Stimulated activated CD4-positive, alpha-beta T cell treated with anti-CD3 and anti-CD28 coated beads, Interleukin-15, amount 100 ng/mL, for 1 hour (primary cell): ENCODE measurements around the gene PNPLA3.

Source experiments
- DNase-seq, 2 donors: peaks; one replicate each; pipeline ENCODE4 v3.0.0-alpha.2; 2020; ENCODE audit warnings: low read depth in 1 of 2, low spot score in 1 of 2

PNPLA3 gene

DNA sequence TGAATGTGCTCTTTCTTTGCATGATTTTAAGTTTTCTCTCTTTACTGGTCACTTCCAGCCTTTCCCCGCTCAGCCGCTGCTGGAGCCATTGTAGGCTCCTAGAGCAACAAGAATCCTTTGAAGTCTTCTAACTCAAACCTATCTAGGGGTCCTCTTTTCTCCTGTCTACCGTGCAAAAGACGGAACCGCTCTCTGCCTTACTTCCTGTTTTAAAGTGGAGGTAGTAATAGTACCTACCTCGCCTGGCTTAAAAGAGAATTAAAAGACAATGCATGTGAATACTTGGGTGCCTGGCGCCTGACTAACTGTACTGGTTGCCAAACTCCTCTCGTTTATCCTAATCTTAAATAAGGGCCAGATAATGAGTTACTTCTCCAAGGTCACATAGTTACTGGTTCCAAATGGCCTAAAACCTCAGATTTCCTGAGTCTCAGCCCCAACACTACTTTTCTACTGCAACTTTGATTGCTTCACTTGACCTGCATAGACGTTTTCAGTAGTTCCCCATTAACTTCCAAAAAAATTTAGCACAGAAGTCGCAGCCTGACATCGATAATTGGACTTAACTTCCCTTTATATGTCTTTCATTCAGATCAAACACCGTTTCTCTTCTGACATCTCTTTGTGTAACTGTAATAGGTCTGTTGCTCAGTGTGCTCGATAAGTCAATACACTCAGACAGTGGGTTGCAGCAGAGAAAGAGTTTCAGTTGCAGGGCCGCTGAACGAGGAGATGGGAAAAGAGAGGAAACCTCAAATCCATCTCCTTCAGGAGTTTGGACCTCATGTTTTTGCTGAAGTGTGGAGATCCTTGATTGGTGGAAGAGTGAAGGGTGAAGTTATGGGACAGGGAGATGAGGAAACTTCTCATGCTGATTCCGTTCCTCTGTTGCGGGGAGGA, 32.5 kb downstream of the PNPLA3 start:
- DNase-seq: no peak

DNA sequence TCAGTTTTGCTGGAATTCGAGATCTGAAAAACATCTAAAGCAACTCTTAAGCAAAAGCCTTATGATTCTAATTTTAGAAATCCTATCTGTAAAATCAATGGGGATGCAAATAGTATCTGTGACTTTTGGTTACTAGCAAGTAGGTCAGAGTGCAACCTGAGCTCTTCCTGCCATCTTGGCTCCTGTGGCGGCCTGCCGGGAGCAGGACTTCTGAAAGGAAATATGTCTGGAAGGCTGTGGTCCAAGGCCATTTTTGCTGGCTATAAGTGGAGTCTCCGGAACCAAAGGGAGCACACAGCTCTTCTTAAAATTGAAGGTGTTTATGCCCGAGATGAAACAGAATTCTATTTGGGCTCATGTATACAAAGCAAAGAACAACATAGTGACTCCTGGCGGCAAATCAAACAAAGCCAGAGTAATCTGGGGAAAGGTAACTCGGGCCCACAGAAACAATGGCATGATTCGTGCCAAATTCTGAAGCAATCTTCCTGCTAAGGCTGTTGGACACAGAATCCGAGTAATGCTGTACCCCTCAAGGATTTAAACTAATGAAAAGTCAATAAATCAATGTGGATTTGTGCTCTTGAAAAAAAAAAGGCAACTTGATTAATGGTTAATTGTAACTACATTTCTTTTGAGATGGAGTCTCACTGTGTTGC, 33.3 kb downstream of the PNPLA3 start:
- no peak for DNase-seq

DNA sequence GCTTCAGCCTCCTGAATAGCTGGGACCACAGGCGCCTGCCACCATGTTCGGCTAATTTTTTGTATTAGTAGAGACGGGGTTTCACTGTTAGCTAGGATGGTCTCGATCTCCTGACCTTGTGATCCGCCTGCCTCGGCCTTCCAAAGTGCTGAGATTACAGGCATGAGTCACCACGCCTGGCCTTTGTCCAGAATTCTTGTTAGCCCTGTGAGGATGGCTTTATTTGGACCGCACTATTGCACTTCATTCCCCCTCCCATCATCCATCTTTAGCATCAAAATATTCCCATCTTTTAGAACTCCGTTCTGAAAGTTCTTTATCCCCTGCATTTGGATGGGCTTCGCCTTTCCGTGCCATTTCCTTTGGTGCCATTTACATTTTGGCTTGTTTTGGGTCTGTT, 34.3 kb downstream of the PNPLA3 start:
- DNase-seq: no peak

DNA sequence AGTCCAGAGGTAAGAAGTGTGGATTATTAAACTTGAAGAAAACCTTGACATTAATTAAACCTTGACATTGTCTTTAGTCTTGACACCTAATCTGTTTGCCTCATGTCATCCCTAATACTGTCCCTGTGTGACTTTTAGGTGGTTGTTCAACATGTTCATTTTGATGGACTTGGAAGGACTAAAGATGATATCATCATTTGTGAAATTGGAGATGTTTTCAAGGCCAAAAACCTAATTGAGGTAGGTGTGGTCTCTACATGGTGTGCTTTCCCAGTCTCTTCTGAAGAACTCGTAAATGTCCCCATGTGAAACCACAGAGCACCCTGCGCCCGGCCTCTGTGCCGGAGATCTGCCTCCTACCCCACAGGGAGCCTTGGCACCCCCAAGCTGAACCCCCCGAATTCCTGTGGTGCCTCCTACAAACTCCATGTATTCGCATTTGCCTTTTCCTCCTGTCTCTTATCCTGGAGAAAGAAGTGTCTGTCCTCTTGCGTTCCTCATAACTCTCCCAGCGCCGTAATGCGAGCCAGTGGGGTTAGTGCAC, 40.8 kb downstream of the PNPLA3 start:
- no peak for DNase-seq

DNA sequence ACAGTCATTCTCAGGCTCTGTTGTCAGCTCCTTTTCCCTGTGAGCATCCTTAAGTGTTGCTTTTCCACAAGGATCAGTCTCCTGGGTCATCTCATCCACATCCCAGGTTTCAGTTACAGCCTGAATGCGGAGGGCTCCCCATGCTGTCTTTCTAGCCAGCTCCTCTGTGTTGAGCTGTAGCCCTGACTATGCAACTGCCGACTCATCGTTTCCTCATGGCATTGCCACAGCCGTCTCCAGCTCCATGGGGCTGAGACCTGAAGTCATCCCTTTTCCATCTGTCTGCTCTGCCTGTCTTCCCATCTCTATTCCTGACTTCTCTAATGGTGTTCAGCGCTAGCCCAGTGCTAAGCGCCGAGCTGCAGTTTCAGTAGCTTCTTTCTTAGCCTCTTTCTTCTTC, 43.5 kb downstream of the PNPLA3 start:
- no peak for DNase-seq

DNA sequence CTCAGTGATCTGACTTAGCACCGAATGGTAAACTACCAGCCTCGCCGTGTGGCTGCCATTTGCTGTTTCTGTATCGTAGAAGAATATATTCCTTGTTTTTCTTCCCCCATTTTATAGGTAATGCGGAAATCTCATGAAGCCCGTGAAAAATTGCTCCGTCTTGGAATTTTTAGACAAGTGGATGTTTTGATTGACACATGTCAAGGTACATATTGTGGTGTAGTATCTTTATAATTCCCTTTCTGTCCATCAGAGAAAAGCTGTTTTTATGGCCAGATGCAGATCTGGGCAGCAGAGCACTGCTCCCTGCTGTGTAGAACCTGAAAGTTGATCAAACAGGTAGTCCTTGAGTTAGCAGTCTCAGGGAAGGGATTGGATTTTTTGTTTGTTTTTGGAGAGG, 45.0 kb downstream of the PNPLA3 start:
- DNase-seq: no peak

DNA sequence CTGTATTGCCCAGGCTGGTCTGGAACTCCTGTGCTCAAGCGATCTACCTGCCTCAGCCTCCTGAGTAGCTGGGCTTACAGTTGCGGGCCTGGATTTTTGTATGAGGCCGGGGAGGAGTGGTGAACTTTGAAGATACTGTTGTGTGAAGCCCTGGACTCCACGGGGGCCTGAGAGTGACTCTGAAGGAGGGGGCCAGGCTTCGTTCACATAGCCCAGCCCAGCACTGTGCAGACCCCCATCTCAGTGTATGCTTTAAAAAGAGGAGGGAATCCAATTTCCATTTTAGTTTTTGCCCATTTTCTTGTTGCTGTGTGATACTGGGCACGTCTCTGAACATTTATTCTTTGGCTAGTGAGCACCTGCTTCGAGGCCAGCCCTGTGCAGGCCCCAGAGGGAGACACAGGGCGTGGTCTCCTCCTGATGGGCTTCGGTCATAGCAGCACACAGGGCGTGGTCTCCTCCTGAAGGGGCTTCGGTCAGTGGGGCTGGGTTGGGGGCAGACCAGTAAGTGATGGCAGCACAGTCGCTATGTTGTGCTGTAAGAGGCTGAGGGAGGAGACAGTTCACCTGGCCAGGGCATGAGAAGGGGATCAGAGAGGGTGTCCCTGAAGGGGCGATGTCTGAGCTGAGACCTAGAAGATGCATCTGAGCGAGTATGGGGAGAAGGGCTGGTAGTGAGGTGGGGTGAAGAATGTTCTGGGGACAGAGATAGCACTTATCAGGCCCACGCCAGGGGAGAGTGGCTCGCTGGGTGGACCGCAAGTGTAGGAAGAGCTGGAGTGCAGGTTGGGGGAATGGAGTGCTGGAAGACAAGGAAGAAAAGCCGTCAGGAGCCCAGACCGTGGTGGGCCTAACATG, 45.6 kb downstream of the PNPLA3 start:
- DNase-seq: no peak

DNA sequence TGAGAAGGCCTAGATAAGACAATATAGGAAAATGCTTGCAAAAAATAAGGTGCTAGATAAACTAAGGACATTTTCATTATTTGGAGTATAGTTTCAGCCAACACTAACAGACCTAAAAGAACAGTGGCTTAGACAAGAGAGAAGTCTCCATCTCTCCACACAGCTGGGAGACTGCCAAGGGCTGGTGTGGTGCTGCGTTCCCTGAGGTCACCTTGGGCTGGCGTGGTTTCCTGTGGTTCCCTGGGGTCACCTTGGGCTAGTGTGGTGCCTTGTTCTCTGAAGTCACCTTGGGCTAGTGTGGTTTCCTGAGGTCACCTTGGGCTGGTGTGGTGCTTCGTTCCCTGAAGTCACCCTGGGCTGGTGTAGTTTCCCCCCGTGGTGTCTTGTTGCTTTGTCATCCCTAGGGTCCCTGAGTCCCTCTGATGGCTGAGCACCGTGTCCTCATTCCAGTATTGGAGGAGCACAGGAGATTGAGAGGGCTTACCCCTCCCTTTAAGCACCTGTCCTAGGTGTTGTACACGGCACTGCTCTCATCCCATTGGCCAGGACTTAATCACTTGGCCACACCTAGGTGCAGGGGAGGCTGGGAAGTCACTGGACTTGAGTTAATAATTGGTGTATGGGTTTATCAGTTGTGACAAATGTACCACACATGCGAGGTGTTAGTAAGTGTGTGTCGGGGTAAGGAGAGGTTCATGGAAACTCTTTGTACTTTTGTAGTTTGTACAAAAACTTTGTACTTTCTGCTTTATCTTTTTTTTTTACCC, 46.6 kb downstream of the PNPLA3 start:
- DNase-seq: no peak

DNA sequence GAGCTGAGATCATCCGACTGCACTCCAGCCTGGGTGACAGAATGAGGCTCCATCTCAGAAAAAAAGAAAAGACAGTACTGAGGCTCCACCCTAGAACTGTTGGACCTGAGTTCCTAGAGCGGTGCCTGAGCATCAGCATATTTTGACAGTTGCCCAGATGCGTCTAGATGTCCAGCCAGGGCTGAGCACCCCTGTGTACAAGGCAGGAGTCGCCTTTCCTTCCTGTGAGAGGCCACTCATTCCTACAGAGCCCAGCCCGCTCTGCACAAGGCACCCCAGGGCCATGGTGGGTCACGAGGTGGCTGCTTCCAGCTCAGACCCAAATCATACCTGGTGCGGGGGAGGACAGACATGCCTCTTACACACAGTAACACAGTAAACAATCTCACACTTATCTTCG, 47.5 kb downstream of the PNPLA3 start:
- no peak for DNase-seq

DNA sequence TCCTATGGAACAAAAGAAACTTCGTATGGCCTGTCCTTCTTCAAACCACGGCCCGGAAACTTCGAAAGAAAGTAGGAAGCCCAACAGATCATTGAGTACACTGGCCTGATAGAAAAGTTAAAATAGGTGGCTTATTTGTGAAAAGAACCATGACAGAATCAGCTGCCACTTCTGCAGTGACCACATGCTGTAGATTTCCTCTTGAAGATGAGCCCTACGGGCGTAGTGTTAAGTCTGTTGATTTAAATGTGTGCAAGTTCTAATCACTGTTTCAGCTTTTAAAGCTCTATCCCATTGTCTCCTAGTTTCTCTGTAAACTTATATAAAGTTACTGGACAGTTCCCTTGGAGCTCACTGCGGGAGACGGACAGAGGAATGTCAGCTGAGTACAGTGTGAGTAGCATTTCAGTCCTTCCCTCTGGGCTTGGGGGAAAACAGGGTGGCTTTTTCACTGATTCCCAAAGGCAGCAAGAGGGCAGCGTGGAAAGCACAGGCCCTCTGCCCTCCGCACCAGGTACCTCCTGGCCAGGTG, 49.4 kb downstream of the PNPLA3 start:
- no peak for DNase-seq

DNA sequence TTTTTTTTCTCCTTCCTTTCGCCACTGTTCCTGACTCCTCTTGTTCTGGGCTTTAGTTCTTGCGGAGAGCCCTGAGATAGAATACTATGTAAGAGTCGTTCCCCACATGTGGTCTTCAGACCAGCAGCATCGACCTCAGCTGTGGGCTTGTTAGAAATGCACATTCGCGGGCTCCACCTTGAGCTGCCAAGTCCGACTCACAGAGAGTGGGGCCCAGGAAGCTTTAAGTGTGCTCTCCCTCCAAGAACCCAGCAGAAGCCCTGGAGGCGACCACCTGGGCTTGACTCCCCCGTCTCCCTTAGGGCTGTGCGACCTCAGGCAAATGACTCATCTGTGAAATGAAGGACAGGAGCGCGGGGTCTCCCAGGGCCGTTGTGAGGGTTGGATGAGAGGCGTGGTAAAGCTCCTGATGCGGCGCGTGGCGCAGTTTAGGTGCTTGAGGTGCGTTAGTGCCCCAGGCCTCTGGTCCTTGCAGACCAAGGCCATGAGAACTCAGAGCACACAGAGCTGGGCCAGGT, 50.5 kb downstream of the PNPLA3 start:
- DNase-seq: no peak

DNA sequence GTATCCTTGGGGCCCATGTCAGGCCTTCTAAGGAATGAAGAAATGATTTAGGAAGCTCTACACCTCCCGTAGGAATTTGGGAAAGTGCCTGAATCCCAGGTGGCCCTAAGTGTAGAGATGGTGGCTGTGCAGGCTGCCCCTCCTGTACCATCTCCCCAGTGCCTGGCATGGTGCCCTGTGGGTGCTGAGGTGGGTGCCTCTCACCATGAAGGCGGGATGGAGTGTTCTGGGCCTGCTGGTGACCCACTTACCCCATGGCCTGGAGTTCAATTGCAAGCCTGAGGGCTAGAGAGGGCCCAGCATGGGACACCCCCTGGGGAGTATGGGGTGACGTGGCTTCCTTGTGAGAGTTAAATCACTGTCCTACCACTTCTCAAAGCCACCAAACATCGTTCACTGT, 51.4 kb downstream of the PNPLA3 start:
- DNase-seq: no peak

DNA sequence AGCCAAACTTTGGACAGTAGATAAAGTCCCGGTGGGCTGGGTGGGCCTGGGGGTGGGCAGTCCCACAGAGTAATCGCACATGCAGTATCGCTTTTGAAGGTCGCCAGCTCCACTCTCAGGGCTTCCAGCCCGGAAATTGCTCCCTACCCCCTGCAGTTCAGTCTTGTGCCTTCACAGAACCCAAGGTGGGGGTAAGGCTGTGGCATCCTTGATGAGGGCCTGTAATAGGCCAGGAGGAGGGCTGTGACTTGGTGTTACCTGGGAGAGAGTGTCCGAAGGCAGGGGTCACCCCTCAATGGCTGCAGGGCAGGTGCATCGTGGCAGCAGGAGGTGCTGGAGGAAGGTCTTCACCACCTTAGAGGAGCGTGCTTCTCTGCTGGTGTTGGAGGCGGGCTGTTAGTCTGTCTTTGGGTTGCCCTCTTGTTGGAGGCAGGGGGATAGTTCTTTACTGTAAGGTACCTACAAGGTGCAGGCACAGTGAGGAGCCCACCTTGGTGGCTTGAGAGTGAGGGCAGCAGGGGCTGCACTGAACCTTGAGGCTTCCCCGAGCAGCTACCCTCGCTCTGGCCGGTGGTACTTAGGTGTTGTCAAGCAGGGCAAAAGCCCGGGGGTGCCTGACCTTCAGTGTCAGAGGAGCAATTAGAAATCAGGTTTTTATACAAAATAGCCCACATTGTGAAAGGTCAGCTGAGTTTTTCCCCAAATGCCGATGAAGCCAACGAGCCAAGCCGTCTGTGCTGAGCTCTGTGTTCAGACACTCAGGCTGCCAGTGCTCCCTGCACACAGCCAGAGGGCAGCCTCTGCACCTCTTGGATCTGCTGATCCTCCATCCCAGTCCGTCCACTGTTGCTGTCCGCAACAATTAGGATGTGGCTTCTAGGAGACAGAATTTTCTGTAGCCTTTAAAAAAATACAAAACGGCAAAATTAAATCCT, 53.5 kb downstream of the PNPLA3 start:
- DNase-seq: no peak

DNA sequence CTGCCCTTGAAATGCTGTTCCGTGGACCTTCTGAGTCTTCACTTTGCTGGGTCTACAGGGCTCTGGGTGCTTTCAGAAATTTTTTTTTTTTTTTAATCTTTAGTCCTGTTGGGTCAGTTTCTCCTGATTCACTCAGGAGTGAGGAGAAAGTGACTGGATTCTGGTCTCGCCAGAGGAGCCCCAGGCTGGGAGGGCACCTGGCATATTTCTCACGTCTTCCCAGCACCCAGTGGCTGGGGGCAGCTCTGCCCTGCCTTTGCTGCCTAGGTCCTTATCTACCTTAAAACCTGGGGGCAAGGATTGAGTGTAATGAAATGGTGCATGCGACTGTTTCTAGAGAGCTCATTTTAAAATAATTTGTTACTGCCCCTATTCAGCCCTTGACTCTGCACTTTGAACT, 55.0 kb downstream of the PNPLA3 start:
- DNase-seq: no peak

DNA sequence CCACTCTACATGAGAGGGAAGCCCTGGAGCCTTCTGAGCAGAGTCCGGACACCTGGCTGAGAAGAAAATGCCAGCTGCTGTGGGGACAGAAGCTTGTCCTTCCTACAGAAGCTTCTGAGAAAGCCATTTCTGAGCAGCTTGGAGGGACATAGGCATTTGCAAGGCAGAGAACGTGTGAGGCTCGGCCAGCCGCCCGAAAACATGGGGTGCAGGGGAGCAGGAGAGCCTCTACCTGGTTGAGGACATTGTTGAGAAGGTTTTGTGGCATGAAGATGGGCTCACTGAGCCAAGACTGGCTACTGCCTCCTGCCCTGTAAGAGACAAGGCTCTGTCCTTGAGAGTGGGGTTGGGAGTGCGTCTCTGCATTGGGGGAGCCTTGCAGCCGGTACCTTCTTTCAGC, 57.0 kb downstream of the PNPLA3 start:
- DNase-seq: no peak

DNA sequence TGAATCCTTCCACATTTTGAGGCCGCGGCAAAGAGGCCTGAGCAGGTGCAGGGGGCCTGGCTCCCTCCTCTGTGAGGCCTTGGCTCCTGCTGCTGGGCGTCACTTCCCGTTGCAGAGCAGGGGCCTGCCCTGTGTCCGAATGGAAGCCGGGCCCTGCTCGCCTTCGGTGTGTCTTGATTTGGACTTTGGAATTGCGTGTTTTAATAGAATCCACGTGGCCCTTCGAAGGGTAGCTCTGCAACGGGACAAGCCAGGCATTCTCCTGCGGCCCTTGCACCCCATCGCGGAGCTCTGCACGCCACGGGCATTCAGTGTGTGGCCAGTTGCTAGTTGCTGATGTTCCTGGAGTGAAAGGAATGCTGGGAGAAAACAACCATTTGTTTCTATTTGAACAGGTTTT, 57.4 kb downstream of the PNPLA3 start:
- no peak for DNase-seq

DNA sequence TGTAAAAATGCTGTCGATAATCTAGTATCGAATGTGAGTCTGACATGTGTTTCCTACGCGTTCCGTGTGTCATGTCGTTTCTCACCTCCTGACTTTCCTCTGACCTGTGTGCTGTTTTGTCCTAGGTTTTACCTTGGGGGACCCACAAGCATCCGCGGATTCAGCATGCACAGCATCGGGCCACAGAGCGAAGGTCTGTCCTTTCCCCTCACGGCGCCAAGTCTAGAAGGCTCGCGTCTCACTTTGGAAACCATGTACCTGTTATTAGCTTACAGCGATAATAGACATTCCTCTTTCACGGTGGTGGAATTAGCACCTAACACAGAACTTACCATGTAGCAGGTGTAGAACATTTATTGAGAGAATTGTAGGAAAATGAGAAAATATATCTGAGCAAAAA, 60.2 kb downstream of the PNPLA3 start:
- no peak for DNase-seq

DNA sequence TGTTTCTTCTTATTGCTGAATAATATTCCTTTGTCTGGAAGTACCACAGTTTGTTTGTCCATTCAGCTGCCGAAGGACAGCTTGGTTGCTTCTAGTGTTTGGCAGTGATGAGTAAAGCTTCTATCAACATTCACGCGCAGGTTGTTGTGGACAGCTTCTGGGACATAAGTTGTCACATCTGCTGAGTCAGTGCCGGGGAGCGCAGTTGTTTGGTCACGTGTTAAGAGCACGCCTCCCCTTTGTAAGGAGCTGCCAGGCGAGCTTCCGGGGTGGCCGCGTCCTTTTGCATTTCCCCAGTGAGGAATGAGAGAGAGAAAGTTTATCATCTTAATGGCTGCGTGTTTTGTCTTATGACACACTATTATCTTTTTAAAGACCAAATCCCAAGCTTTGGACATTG, 61.9 kb downstream of the PNPLA3 start:
- DNase-seq: no peak

DNA sequence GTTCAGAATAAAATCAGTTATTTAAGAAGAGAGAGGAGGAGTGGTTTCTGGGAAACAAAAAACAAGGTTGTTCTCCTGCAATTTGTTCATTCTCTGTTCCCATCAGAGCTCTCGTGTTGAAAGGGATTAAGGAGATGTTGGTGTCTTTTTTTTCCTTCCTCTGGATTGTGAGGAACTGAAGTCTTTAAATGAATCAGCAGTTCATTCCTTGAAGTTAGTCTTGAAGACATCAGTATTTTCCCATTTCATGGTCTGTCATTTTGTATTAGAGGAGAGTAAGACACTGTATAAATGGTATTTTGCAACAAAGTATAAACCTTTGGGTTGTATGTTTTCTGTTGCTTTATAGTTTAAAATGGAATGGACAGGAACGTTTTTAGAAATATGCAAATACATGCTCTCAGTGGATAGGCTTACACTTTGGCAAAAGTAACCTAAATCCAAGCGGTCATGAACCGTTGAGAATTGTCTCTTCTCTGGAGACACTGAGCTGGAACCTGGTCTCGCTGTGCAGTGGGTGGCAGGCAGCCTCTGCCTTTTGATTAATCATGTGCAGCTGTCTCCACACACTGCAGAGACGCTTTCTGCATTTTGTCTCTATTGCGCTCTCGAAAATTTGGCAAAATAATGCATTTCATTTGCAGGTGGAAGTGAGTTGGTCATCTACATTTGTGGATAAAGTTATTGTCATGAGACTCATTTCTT, 64.7 kb downstream of the PNPLA3 start:
- DNase-seq: no peak
